SJCRH30 (cell line): ENCODE measurements around the gene HABP2. TPM values are rescaled to one million over a fixed set of nuclear protein-coding genes. Genes with fewer than 3 reads are reported as not detected.

Experiments
- DNase-seq, 2 experiments: peaks; one replicate each; pipeline ENCODE4 v3.0.0-alpha.2; 2015 to 2020
- H3K27ac ChIP-seq: fragments of 250-450 bp; sonication (Bioruptor Pico); 2 replicates; pipeline ENCODE4 v1.5.1; 2020; ENCODE audit warnings: mild to moderate bottlenecking, moderate library complexity
- H3K27me3 ChIP-seq: fragments of 250-450 bp; sonication (Bioruptor Pico); 2 replicates; pipeline ENCODE4 v1.5.1; 2020; ENCODE audit warnings: mild to moderate bottlenecking, moderate library complexity
- H3K36me3 ChIP-seq: fragments of 250-450 bp; sonication (Bioruptor Pico); 2 replicates; pipeline ENCODE4 v1.5.1; 2020; ENCODE audit warnings: mild to moderate bottlenecking, moderate library complexity
- H3K4me1 ChIP-seq: fragments of 250-450 bp; sonication (Bioruptor Pico); 2 replicates; pipeline ENCODE4 v1.5.1; 2020; ENCODE audit warnings: mild to moderate bottlenecking, moderate library complexity
- H3K4me3 ChIP-seq: fragments of 250-450 bp; sonication (Bioruptor Pico); 2 replicates; pipeline ENCODE4 v1.5.1; 2020; ENCODE audit warnings: mild to moderate bottlenecking, moderate library complexity
- H3K9me3 ChIP-seq: fragments of 250-450 bp; sonication (Bioruptor Pico); replicated peaks from 2 replicates; pipeline ENCODE4 v1.5.1; 2020; ENCODE audit warnings: mild to moderate bottlenecking, moderate library complexity
- total RNA-seq: library from RNA; depleted of rRNA; stranded (reverse); fragments of >200 nt; shearing (Covaris generic); gene quantifications from 2 replicates; pipeline ENCODE4 v1.2.3, GENCODE V29; 2014; rRNA removed

HABP2 gene
- total RNA-seq = not detected in 2 replicates

DNA sequence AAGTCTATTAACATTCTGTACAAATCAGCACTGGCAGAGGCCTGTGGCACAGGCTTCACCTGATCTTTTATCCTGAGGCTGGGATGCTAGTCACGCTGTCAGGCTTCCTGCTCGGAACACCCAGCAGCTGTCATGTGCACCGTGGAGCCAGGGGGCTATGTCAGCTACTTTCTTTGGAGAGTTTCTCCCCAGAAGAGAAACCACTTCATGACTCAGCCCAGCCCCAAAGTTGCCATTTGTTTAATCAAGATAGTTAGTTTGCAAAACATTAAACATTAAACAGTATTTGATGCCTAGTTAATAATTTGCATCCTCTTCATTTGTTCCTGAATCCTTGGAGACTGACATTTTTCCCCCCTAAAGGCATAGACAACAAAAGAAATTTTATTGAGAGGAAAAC is at the start of gene HABP2:
Gene HABP2 (plus strand): TSS at position 353 of the 400 bp plus-strand sequence. CDS start 69 bp downstream, outside the sequence.
- Histone ChIP-seq H3K9me3 (no peaks in the 10 kb centered on the region), H3K27ac (no peak within 1 kb of the TSS), H3K4me1 (peaks cover 17% of the 10 kb centered on the region), H3K27me3 (no peaks in the 10 kb centered on the region), H3K4me3 (no peak within 1 kb of the TSS), H3K36me3 (no peaks in the 10 kb centered on the region)
- DNase-seq = peak in 1 of 2 experiments; percentile 44

DNA sequence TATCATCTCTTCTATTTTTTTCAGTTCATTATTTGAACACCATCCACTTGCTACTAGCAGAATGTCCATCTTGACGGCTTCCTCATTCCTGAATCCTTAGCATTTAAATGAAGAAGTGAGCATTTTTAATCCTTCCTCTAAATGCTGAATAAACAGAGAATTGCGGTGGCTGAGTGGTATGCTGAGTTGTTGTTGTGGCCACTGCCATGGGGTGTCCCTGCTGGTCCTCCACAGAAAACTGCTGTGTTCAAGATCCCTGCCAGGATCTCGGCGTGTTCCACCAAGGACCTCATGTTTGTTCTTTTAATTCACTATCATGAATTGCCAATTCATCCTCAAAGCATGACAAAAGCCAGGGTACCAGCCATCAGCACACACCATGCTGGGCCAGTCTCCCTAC is 48.9 kb upstream of the HABP2 start:
- no peaks in the 10 kb centered on the region for H3K27me3 ChIP-seq
- DNase-seq = no peak
- H3K4me1 ChIP-seq = no peaks in the 10 kb centered on the region
- no peak overlapping the region for H3K27ac ChIP-seq
- 0 out of 2 replicates have a peak, but pooled peaks cover 4% of the 10 kb centered on the region for H3K9me3 ChIP-seq
- no peaks in the 10 kb centered on the region for H3K36me3 ChIP-seq
- H3K4me3 ChIP-seq = no peak overlapping the region

DNA sequence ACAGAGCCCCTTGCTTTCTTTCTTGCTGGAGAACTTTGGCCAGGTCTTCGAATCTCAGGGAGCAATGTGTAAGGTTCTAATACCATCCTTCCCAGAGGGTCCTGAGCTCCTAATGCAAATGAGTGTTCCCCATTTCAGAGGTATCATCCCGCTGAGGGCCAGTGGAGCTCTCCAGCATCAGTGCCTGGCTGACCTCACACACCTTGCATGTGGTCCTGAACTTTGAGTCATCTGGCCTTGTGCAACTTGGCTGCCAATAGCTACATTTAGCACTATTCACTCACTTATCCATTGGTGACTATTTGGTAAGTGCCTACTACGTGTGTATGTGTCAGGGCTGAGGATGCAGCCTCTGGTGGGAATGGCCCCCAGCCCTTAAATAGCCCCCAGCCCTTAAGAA is 48.4 kb upstream of the HABP2 start:
- no peaks in the 10 kb centered on the region for H3K27me3 ChIP-seq
- H3K36me3 ChIP-seq = no peaks in the 10 kb centered on the region
- DNase-seq = no peak
- no peak overlapping the region for H3K4me3 ChIP-seq
- H3K4me1 ChIP-seq = no peaks in the 10 kb centered on the region
- H3K27ac ChIP-seq = no peak overlapping the region
- 0 out of 2 replicates have a peak, but pooled peaks cover 4% of the 10 kb centered on the region for H3K9me3 ChIP-seq

DNA sequence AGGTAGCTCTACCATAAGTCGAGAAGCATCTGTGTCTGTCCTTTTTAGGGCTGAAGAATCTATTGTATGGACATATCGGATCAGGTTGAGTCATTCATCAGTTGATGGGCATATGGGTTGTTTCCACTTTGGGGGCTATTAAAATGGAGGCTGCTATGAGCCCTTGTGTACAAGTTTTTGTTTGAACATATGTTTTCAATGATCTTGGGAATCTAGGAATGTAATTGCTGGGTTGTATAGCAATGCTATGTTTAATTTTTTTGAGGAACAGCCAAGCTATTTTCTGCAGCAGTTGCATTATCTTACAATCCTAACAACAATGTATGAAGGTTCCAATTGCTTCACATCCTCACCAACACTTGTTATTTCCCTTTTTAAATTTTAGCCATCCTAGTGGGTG is 46.4 kb upstream of the HABP2 start:
- no peaks in the 10 kb centered on the region for H3K36me3 ChIP-seq
- H3K4me1 ChIP-seq = no peaks in the 10 kb centered on the region
- no peak overlapping the region for H3K27ac ChIP-seq
- H3K27me3 ChIP-seq = no peaks in the 10 kb centered on the region
- no peak overlapping the region for H3K4me3 ChIP-seq
- DNase-seq = no peak
- H3K9me3 ChIP-seq = 0 out of 2 replicates have a peak, but pooled peaks cover 4% of the 10 kb centered on the region

DNA sequence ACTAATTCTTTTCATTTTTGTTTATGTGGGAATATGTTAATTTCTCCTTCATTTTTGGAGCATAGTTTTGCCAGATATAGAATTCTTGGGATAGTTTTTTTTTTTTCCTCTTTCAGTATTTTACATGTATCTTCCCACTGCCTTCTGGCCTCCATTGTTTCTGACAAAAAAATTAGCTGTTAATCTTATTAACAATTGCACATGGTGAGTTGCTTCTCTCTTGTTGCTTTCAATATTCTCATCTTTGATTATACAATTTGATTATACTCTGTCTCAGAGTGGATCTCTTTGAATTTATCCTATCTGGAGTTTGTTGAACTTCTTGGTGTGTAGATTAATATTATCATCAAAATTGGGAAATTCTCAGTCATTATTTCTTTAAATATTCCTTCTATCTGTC is 41.4 kb upstream of the HABP2 start:
- DNase-seq = no peak
- H3K27ac ChIP-seq = no peak overlapping the region
- no peaks in the 10 kb centered on the region for H3K36me3 ChIP-seq

DNA sequence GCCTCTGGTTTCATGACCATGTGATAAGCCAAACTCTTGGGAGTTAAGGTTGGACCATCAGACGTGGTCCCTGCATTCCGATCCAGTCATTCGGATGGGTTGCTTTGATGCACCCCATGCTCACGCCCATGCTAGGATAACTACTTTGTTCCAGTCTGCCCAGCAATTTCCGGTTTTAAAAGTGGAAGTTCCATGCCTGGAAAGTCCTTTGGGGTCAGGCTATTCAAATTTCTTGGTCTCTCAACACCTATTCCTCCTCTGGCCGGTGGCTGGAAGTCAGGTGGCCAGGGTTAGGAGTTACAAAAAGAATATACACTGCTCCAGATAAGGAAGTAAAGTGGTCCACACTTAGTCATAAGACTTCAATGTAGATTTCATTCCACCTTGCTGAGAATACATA is 37.7 kb upstream of the HABP2 start:
- Histone ChIP-seq H3K36me3 (no peaks in the 10 kb centered on the region), H3K27me3 (no peaks in the 10 kb centered on the region), H3K4me3 (no peak overlapping the region), H3K9me3 (no peaks in the 10 kb centered on the region), H3K4me1 (no peaks in the 10 kb centered on the region), H3K27ac (no peak overlapping the region)
- DNase-seq = no peak

More for the DNA sequence above, 41.4 kb upstream of the HABP2 start:
- no peak overlapping the region for H3K4me3 ChIP-seq
- H3K9me3 ChIP-seq = 0 out of 2 replicates have a peak, but pooled peaks cover 4% of the 10 kb centered on the region
- H3K4me1 ChIP-seq = no peaks in the 10 kb centered on the region
- no peaks in the 10 kb centered on the region for H3K27me3 ChIP-seq

DNA sequence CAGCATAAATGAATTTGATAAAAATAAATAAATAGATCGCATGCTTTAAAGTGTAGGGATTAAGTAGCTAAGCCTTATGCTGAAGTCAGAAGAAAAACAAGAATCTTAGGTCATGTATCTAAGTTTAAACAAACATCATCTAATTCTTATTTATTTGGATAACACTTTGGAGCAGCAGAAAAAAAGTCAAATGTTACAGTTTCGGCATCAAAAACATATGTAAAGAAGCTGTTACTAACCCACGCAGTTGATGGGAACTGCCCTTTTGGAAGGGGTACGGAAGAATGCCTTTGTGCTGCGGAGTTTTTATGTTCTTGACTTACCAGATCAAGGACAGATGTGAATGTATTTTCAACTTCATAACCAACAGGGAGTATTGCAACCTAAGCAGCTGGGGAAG is 37.3 kb upstream of the HABP2 start:
- no peak for DNase-seq
- no peaks in the 10 kb centered on the region for H3K9me3 ChIP-seq
- no peaks in the 10 kb centered on the region for H3K27me3 ChIP-seq
- H3K27ac ChIP-seq = no peak overlapping the region
- no peak overlapping the region for H3K4me3 ChIP-seq
- no peaks in the 10 kb centered on the region for H3K4me1 ChIP-seq
- no peaks in the 10 kb centered on the region for H3K36me3 ChIP-seq

DNA sequence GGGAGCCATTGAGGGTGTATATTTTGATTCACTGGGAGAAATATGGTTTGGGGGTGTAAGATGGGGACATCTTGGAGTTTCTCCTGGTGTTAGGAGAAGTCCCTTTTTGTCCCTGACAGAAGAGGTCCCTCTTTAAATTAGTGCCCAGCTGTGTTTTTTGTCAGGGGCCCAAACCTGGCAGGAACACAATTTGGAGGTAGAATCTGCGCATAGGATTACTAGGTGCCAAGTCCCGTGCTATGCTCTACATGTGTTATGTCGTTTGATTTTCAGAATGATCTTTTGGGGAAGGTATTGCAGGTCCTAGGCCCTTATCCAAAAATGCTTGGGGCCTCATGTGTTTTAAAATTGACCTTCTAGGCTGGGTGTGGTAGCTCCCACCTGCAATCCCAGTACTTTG is 36.8 kb upstream of the HABP2 start:
- H3K27ac ChIP-seq = no peak overlapping the region

DNA sequence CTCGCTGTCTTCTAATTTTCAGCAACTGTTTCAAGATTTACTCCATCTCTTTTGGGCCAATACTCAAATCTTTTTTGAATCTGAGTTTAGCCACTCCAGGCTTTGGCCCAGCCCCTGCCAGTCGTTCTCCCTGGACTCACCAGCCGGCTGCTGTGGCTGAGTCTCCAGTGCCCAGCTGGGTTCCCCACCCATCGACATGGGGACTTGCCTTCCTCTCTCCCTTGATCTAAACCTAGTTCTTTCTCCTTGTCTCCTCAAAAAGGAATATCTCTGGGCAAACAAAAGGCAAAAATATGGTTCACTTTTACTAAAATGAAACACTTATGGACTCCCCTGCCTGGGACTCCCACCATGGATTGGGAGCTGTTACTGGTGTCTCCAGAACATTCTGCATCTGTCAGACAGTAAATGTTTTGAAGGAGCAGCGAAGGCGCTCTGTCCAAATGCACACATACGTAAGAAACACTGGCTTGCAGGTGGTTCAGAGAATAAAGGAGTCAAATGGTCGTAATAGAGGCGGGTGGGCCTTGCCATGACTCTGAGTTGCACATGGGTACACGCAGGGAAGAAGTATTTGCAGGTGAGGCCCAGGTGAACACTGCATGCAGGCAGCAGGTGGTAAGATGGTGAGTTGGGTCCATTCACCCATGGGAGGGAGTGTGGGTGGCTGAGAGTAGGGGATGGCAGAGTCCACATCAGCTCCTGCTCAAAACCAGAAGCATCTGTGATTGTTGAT is 35.5 kb upstream of the HABP2 start:
- Histone ChIP-seq H3K27ac (no peak overlapping the region), H3K36me3 (no peaks in the 10 kb centered on the region), H3K4me3 (no peak overlapping the region), H3K27me3 (no peaks in the 10 kb centered on the region), H3K9me3 (no peaks in the 10 kb centered on the region), H3K4me1 (no peaks in the 10 kb centered on the region)
- no peak for DNase-seq

More for the DNA sequence above, 36.8 kb upstream of the HABP2 start:
- no peaks in the 10 kb centered on the region for H3K27me3 ChIP-seq
- H3K4me1 ChIP-seq = no peaks in the 10 kb centered on the region
- DNase-seq = no peak
- H3K36me3 ChIP-seq = no peaks in the 10 kb centered on the region
- no peaks in the 10 kb centered on the region for H3K9me3 ChIP-seq
- H3K4me3 ChIP-seq = no peak overlapping the region

DNA sequence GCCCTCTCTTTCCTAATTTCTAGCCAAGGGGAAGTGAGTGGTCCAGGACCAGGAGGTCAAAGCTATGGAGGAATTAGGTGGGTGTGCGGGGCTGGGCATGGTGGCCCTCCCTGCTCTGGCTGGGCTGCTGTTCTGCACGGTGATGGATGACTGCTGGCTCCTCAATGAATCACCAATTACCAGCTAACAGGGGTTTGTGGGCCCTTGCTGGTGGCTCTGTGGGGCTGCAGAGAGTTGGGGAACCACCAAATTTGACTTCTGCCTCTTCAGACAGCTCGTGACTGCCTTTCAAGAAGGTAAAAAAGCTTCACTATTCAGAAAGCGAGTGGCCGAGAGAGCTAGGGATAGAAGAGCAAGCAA is 35.0 kb upstream of the HABP2 start:
- H3K27ac ChIP-seq = no peak overlapping the region
- no peak for DNase-seq
- no peaks in the 10 kb centered on the region for H3K9me3 ChIP-seq
- H3K27me3 ChIP-seq = no peaks in the 10 kb centered on the region
- H3K4me3 ChIP-seq = no peak overlapping the region
- H3K4me1 ChIP-seq = no peaks in the 10 kb centered on the region
- H3K36me3 ChIP-seq = no peaks in the 10 kb centered on the region

DNA sequence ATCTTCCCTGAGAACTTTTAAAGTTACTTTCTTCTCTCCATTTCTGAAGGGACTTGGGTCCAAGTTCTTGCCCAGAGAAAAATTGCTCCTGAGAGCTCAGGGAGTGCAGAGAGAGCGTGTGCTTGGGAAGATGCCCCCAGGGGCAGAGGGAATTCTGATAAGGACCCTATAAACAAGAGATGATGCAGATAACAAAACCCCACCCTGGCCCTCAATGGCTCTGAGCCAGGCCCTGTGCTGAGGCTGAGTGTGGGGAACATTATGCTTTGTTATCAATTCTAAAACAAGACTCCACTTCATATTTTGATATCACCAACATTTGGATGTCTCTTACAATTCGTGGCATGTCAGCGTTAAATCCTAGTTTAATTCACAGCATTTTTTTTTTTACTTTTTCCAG is 34.4 kb upstream of the HABP2 start:
- Histone ChIP-seq H3K4me1 (no peaks in the 10 kb centered on the region), H3K4me3 (no peak overlapping the region), H3K9me3 (no peaks in the 10 kb centered on the region), H3K27me3 (no peaks in the 10 kb centered on the region), H3K27ac (no peak overlapping the region), H3K36me3 (no peaks in the 10 kb centered on the region)
- DNase-seq = no peak

DNA sequence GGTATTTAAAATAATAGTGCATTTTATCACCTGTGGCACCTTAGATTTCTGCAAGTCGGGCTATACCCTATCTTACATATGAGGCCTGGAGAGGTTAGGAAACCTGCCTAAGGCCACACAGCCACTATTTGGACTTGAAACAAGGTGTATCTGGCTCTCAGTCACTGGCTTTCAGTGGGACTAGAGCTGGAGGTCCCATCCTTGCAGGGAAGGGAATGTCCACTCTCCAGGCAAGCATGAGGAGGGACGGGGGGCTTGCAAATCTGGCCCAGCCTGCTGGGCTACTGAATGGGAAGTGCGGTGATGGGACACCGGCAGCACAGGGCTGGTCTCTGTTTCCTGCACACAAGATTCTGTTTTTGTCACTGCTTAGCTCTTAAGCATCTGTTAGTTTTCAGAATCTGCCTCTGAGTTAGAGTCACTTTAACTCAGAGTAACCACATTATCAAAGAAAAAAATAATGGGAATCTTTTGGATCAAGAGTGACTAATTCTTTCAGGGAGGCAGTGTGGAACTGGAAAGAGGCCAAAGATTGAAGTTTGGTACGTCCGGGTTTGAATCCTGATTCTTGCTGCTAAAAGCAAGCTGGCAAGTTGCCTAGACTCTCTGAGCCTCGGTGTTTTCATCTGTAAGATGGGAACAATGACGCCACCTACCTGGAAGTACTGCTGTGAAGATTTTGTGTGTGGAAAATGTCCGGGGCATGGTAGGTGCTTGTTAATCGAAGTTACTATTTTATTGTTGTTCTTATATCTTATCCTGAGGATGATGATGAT is 33.8 kb upstream of the HABP2 start:
- DNase-seq = no peak
- Histone ChIP-seq H3K36me3 (no peaks in the 10 kb centered on the region), H3K27me3 (no peaks in the 10 kb centered on the region), H3K4me3 (no peak overlapping the region), H3K27ac (no peak overlapping the region), H3K9me3 (no peaks in the 10 kb centered on the region), H3K4me1 (no peaks in the 10 kb centered on the region)

DNA sequence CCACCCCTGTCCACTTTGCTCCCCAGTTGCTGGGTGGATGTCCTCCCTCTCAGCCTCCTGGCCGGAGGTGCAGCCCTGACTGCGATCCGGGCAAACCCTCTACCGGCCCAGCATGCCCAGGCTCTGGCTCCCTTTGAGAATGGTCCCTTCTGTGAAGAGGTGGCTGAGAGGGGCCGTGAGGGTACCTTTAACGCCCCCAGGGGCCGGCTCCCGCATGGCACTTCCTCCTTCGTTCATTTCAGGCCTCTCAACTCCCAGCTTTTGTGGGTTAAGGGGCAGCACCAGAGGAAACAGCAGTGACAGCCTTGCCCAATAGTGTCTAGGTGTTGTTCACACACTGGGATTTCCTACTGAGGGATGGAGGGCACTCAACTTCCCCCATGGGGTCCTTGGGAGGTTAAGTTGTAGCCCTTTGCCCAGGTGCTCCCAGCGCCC is 33.2 kb upstream of the HABP2 start:
- Histone ChIP-seq H3K36me3 (no peaks in the 10 kb centered on the region), H3K4me3 (no peak overlapping the region), H3K4me1 (no peaks in the 10 kb centered on the region), H3K27me3 (no peaks in the 10 kb centered on the region), H3K9me3 (no peaks in the 10 kb centered on the region), H3K27ac (no peak overlapping the region)
- no peak for DNase-seq

DNA sequence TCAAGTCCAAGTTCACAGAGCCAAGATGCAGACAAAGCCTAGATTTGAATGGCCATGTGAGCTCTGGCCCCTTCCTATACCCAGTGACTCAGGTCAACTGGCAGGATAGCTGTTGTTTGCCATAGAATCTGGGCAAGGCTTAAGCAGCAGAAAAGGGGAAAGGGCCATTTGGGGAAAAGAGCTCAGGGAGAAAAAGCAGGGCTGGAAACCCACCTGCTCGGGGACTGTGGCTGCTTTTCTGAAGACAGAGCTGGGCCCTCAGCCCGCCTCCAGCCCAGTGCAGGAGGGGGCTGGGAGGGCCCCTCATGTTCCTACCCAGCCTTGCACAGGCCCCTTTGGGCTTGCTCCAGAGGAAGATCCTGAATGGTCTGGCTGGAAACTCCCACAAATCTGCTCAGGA is 32.6 kb upstream of the HABP2 start:
- no peaks in the 10 kb centered on the region for H3K4me1 ChIP-seq
- H3K4me3 ChIP-seq = no peak overlapping the region
- no peaks in the 10 kb centered on the region for H3K27me3 ChIP-seq
- no peak overlapping the region for H3K27ac ChIP-seq
- no peaks in the 10 kb centered on the region for H3K36me3 ChIP-seq
- no peak for DNase-seq
- H3K9me3 ChIP-seq = no peaks in the 10 kb centered on the region

DNA sequence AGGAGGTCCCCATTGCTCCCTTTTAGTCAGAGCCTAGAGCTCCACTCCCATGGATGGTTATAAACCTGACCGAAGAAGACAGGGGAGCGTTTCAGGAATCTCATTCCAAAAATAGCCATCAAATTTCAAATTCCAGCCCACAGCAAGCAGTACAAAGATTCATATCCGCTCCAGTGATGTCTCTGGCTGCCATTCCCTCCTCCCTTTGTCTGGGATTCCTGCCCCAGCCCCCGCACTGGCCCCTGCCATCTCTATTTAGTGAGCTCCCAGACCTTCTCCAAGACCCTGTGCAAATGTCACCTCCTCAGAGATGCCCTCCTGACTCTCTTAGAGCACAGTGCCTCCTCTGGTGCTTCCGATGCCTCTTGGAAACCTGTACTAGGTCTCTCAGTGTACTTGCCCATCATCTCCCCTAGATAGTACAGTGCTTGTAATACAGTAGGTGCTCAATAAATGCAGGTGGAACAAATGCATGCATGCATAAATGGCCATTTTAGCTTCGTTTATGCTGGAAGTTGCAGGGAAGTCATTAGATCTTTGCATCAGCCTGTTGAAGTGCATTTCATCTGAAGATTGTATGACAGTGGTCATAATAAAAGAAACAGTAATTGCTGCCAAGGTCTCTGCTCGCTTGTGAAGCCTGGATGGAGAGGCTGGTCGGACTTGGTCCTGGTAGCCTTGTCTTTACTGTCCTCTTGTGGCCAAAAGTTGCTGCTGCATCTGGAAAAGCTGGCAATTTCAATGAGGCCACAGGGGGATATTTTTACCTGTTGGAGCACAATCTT is 32.0 kb upstream of the HABP2 start:
- H3K9me3 ChIP-seq = no peaks in the 10 kb centered on the region
- H3K36me3 ChIP-seq = no peaks in the 10 kb centered on the region
- no peaks in the 10 kb centered on the region for H3K4me1 ChIP-seq
- no peaks in the 10 kb centered on the region for H3K27me3 ChIP-seq
- peak; percentile 75 to 85 for DNase-seq
- no peak overlapping the region for H3K27ac ChIP-seq
- no peak overlapping the region for H3K4me3 ChIP-seq
